A673 (cell line): ENCODE results near the gene IGLL5. TPM values are rescaled to one million over a fixed set of nuclear protein-coding genes. Genes with fewer than 3 reads are reported as not detected.

ENCODE experiments used
- Bru-seq: library from RNA; stranded (reverse); fragments of 400-500 nt; gene quantifications from one replicate; lab custom pipeline; 2021; lab: Mats Ljungman, UMichigan
- BruChase-seq, 2 experiments: library from RNA; stranded (reverse); fragments of 400-500 nt; gene quantifications; one replicate each; lab custom pipeline; 2021; lab: Mats Ljungman, UMichigan
- BruUV-seq: library from RNA; stranded (reverse); fragments of 400-500 nt; replicated peaks from 2 replicates; lab custom pipeline; 2021; lab: Mats Ljungman, UMichigan
- CTCF ChIA-PET: fragments of 300-600 bp; sonication (Branson Sonifier 250); formaldehyde crosslinking; loops from one replicate; lab custom pipeline; 2022; ENCODE audit warnings: antibody characterized with exemption; lab: Charles Lee
- POLR2A ChIA-PET: fragments of 300-600 bp; sonication (Branson Sonifier 250); formaldehyde crosslinking; loops from one replicate; lab custom pipeline; 2022; ENCODE audit warnings: antibody characterized with exemption; ENCODE audit not compliant: low non-redundant PET; lab: Charles Lee
- DNase-seq: peaks from one replicate; pipeline ENCODE4 v3.0.0-alpha.2; 2015; ENCODE audit warnings: low spot score
- H3K27ac ChIP-seq: fragments of 200-600 bp; sonication (generic); 2 replicates; pipeline ENCODE4 v1.5.1; 2016; ENCODE audit warnings: mixed run types, low read depth, mild to moderate bottlenecking, mixed read lengths, antibody characterized with exemption, low read length; ENCODE audit not compliant: poor library complexity, severe bottlenecking
- H3K27me3 ChIP-seq: fragments of 200-600 bp; sonication (generic); replicated peaks from 2 replicates; pipeline ENCODE4 v1.6.1; 2017; ENCODE audit warnings: mixed run types, low read depth, mild to moderate bottlenecking, mixed read lengths, antibody characterized with exemption, low read length; ENCODE audit not compliant: insufficient read depth, poor library complexity
- H3K36me3 ChIP-seq: fragments of 200-600 bp; sonication (generic); 2 replicates; pipeline ENCODE4 v1.6.1; 2016; ENCODE audit warnings: mixed run types, mild to moderate bottlenecking, mixed read lengths, antibody characterized with exemption, low read length; ENCODE audit not compliant: insufficient read depth, poor library complexity, severe bottlenecking
- H3K4me1 ChIP-seq: fragments of 200-600 bp; sonication (generic); 2 replicates; pipeline ENCODE4 v1.6.1; 2017; ENCODE audit warnings: mixed run types, mild to moderate bottlenecking, mixed read lengths, antibody characterized with exemption, low read length; ENCODE audit not compliant: insufficient read depth, poor library complexity, severe bottlenecking
- H3K4me3 ChIP-seq: fragments of 200-600 bp; sonication (generic); 2 replicates; pipeline ENCODE4 v1.5.1; 2016; ENCODE audit warnings: low read depth, mixed run types, mild to moderate bottlenecking, mixed read lengths, low read length; ENCODE audit not compliant: poor library complexity, severe bottlenecking
- H3K9me3 ChIP-seq: fragments of 200-600 bp; sonication (generic); 2 replicates; pipeline ENCODE4 v1.6.1; 2016; ENCODE audit warnings: mixed run types, low read depth, mild to moderate bottlenecking, mixed read lengths, antibody characterized with exemption, low read length; ENCODE audit not compliant: poor library complexity, severe bottlenecking
- CTCF ChIP-seq: fragments of 300-800, 200-600 bp; sonication (generic); conservative IDR thresholded peaks from 2 replicates; pipeline ENCODE4 v1.5.1; 2017; ENCODE audit warnings: low read depth, mild to moderate bottlenecking, antibody characterized with exemption, low read length, moderate library complexity, mixed read lengths
- EZH2 ChIP-seq: fragments of 200-600 bp; sonication (generic); IDR thresholded peaks from 2 replicates; pipeline ENCODE4 v1.6.1; 2017; ENCODE audit warnings: borderline replicate concordance, low read depth, mild to moderate bottlenecking, mixed read lengths, antibody characterized with exemption, low read length; ENCODE audit not compliant: poor library complexity, severe bottlenecking
- intact Hi-C: fragments of 100-400 bp; cut with micrococcal nuclease; formaldehyde crosslinking; loops from one replicate; pipeline ENCODE4 v1.10.0; 2022; ENCODE audit not compliant: unreplicated experiment
- long read RNA-seq: library from polyadenylated mRNA; stranded (forward); transcript quantifications from one replicate; pipeline ENCODE4 v2.0.0, GENCODE V29; 2022
- total RNA-seq: library from RNA; stranded (reverse); gene quantifications from 2 replicates; pipeline ENCODE4 v1.2.3, GENCODE V29; 2021

Gene IGLL5
- total RNA-seq: not detected in 2 replicates
- not detected for Bru-seq, nascent RNA
- not detected for BruChase-seq, experiment 1, labeled RNA remaining after a 2-hour chase
- BruChase-seq, experiment 2, labeled RNA remaining after a 6-hour chase: not detected
- long read RNA-seq: 0 reads

- intact Hi-C loops: no loop called here
- no peak within 1 kb of the TSS for H3K4me3 ChIP-seq
- H3K4me1 ChIP-seq: no peaks in the 10 kb centered on the region
- TF ChIP-seq EZH2: no peak
- no peak for TF ChIP-seq CTCF
- no peak for DNase-seq
- peaks cover 36% of the 10 kb centered on the region for H3K27me3 ChIP-seq
- H3K9me3 ChIP-seq: no peaks in the 10 kb centered on the region
- ChIA-PET POLR2A (no interaction called here), CTCF (interaction anchor here (0.5 to 0.6 kb wide), 2 partner anchors 43 to 55 kb away, joined by 3 to 9 read pairs; no protein-coding TSS in a partner anchor)
- no peaks in the 10 kb centered on the region for H3K36me3 ChIP-seq
- H3K27ac ChIP-seq: no peak within 1 kb of the TSS
- no TSS peak for BruUV-seq
Observed at GRCh38 chr22:22887621-22888503, at the start of gene IGLL5. TSS of gene IGLL5 (plus strand) at chr22:22887816. CDS start at chr22:22888054, 238 bp downstream.

GRCh38 chr22:22838148-22838786, 49.3 kb upstream of the IGLL5 start:
- DNase-seq: no peak
- H3K27me3 ChIP-seq: peaks cover 10% of the 10 kb centered on the region
- H3K27ac ChIP-seq: no peak overlapping the region
- TF ChIP-seq EZH2 (no peak), CTCF (no peak)
- no peaks in the 10 kb centered on the region for H3K4me1 ChIP-seq
- H3K9me3 ChIP-seq: no peaks in the 10 kb centered on the region
- intact Hi-C loops: no loop called here
- POLR2A ChIA-PET: no interaction called here
- H3K4me3 ChIP-seq: no peak overlapping the region
- no TSS peak for BruUV-seq
- CTCF ChIA-PET: no interaction called here
- no peaks in the 10 kb centered on the region for H3K36me3 ChIP-seq

- BruUV-seq: no TSS peak
Observed at GRCh38 chr22:22839570-22840314, 47.9 kb upstream of the IGLL5 start.

More at GRCh38 chr22:22839570-22840314, 47.9 kb upstream of the IGLL5 start:
- DNase-seq: no peak
- Histone ChIP-seq H3K27me3 (peaks cover 9% of the 10 kb centered on the region), H3K36me3 (no peaks in the 10 kb centered on the region), H3K27ac (no peak overlapping the region), H3K4me3 (no peak overlapping the region), H3K9me3 (no peaks in the 10 kb centered on the region), H3K4me1 (no peaks in the 10 kb centered on the region)
- ChIA-PET CTCF (no interaction called here), POLR2A (interaction anchor here (0.6 kb wide), 1 partner anchor 682 kb away, joined by 3 read pairs; no protein-coding TSS in a partner anchor)
- TF ChIP-seq CTCF: no peak
- TF ChIP-seq EZH2: no peak
- intact Hi-C loops: no loop called here
